ENCODE results near the gene MEI4.

The MEI4 gene

DNA sequence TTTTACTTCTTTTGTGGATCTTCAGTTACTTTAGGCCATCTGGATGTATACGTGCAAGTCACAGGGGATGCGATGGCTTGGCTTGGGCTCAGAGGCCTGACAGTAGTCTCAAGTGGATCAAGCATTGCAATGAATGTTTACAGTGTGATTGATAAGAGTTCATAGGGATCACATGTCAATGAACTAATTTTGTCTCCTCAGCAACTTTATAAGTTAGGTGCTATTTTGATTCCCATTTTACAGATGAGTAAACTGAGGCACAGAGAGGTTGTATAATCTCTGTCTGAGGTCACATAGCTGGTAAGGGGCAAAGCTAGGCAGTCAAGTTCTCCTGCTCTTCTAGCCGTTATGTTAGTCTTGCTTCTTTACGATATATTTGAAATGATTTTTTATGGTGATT is 13.5 kb downstream of the MEI4 start:
- Histone ChIP-seq H2AFZ (ENCODE audit: low read depth, low read length) (no peak overlapping the region), H4K20me1 (ENCODE audit: insufficient read depth, low read length) (no peaks in the 10 kb centered on the region), H3K9me3 (ENCODE audit: insufficient read depth, low read length, severe bottlenecking) (no peaks in the 10 kb centered on the region), H3K4me2 (ENCODE audit: insufficient read depth, low read length) (no peak overlapping the region), H3K27me3 (ENCODE audit: insufficient read depth, low read length, poor library complexity) (no peaks in the 10 kb centered on the region), H3K9ac (ENCODE audit: low read depth, low read length) (no peak overlapping the region), H3K36me3 (ENCODE audit: insufficient read depth, low read length) (no peaks in the 10 kb centered on the region), H3K4me1 (ENCODE audit: insufficient read depth, low read length) (no peaks in the 10 kb centered on the region), H3K4me3 (ENCODE audit: low read depth in 1 of 2, low read length in 2 of 2) (no peak overlapping the region), H3K27ac (ENCODE audit: low read length) (no peak overlapping the region), H3K79me2 (ENCODE audit: insufficient read depth, low read length) (no peaks in the 10 kb centered on the region)
- no peak for DNase-seq
- TF ChIP-seq CTCF (IDR thresholded peaks at IDR 0.05; ENCODE audit: borderline replicate concordance, extremely low read depth, low read length, poor library complexity, severe bottlenecking) = no peak
- no peak for TF ChIP-seq EZH2 (IDR thresholded peaks at IDR 0.05; ENCODE audit: borderline replicate concordance, low read depth, low read length, severe bottlenecking)
- no peak for ATAC-seq (ENCODE audit: insufficient read depth, low read depth)

DNA sequence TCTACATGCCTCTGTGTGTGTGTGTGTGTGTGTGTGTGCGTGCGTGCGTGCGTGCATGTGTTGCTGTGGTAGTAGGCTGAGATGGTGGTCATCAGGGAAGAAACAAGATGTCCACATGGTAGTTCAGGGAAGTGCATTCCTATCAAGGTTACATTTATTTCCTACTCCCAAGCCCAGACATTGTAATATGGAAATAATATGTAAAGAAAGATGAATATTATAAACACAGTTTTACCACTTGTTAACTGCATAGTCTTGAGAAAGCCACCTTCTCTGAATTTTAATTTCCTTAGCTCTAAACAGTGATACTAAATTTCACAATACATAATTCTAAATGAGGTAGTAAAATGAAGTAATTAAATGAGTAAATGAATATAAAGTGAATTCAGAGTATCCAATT is 14.0 kb downstream of the MEI4 start:
- H3K4me2 ChIP-seq (ENCODE audit: insufficient read depth, low read length) = no peak overlapping the region
- no peak overlapping the region for H2AFZ ChIP-seq (ENCODE audit: low read depth, low read length)
- H3K4me3 ChIP-seq (ENCODE audit: low read depth in 1 of 2, low read length in 2 of 2) = no peak overlapping the region
- no peaks in the 10 kb centered on the region for H3K4me1 ChIP-seq (ENCODE audit: insufficient read depth, low read length)
- H3K27me3 ChIP-seq (ENCODE audit: insufficient read depth, low read length, poor library complexity) = no peaks in the 10 kb centered on the region
- H3K9me3 ChIP-seq (ENCODE audit: insufficient read depth, low read length, severe bottlenecking) = no peaks in the 10 kb centered on the region
- H3K36me3 ChIP-seq (ENCODE audit: insufficient read depth, low read length) = no peaks in the 10 kb centered on the region
- no peak overlapping the region for H3K9ac ChIP-seq (ENCODE audit: low read depth, low read length)
- no peaks in the 10 kb centered on the region for H4K20me1 ChIP-seq (ENCODE audit: insufficient read depth, low read length)
- H3K27ac ChIP-seq (ENCODE audit: low read length) = no peak overlapping the region
- DNase-seq = no peak
- no peak for ATAC-seq (ENCODE audit: insufficient read depth, low read depth)
- no peak for TF ChIP-seq EZH2 (IDR thresholded peaks at IDR 0.05; ENCODE audit: borderline replicate concordance, low read depth, low read length, severe bottlenecking)
- TF ChIP-seq CTCF (IDR thresholded peaks at IDR 0.05; ENCODE audit: borderline replicate concordance, extremely low read depth, low read length, poor library complexity, severe bottlenecking) = no peak
- no peaks in the 10 kb centered on the region for H3K79me2 ChIP-seq (ENCODE audit: insufficient read depth, low read length)

- no peak for ATAC-seq (ENCODE audit: insufficient read depth, low read depth)
- Histone ChIP-seq H3K9me3 (ENCODE audit: insufficient read depth, low read length, severe bottlenecking) (no peaks in the 10 kb centered on the region), H3K27ac (ENCODE audit: low read length) (no peak overlapping the region)
Measured at GRCh38 chr6:77669913-77670312, 17.1 kb downstream of the MEI4 start.

More at GRCh38 chr6:77669913-77670312, 17.1 kb downstream of the MEI4 start:
- H3K4me1 ChIP-seq (ENCODE audit: insufficient read depth, low read length) = no peaks in the 10 kb centered on the region
- no peaks in the 10 kb centered on the region for H4K20me1 ChIP-seq (ENCODE audit: insufficient read depth, low read length)
- H3K9ac ChIP-seq (ENCODE audit: low read depth, low read length) = no peak overlapping the region
- no peak for DNase-seq
- TF ChIP-seq EZH2 (IDR thresholded peaks at IDR 0.05; ENCODE audit: borderline replicate concordance, low read depth, low read length, severe bottlenecking) (no peak), CTCF (IDR thresholded peaks at IDR 0.05; ENCODE audit: borderline replicate concordance, extremely low read depth, low read length, poor library complexity, severe bottlenecking) (no peak)
- H3K4me3 ChIP-seq (ENCODE audit: low read depth in 1 of 2, low read length in 2 of 2) = no peak overlapping the region
- no peak overlapping the region for H3K4me2 ChIP-seq (ENCODE audit: insufficient read depth, low read length)
- no peak overlapping the region for H2AFZ ChIP-seq (ENCODE audit: low read depth, low read length)
- H3K36me3 ChIP-seq (ENCODE audit: insufficient read depth, low read length) = no peaks in the 10 kb centered on the region
- H3K27me3 ChIP-seq (ENCODE audit: insufficient read depth, low read length, poor library complexity) = no peaks in the 10 kb centered on the region
- no peaks in the 10 kb centered on the region for H3K79me2 ChIP-seq (ENCODE audit: insufficient read depth, low read length)
